NCI-H2107 treated with DMSO at 0.1 percent for 48 hours (cell line): Measurements from ENCODE around the gene ZC3HAV1.
"Not testable (repeated sequence)": the region's sequence is repeated elsewhere in the genome, so short reads cannot be mapped to it uniquely, and the experiment has no call there.

ENCODE experiments used
- DNase-seq: peaks from one replicate; lab custom pipeline; 2025; ENCODE audit not compliant: unreplicated experiment; lab: John Stamatoyannopoulos, UW

The ZC3HAV1 gene

GRCh38 chr7:139088268-139088667 lies 21.3 kb downstream of the ZC3HAV1 start:
- DNase-seq = no peak

GRCh38 chr7:139087212-139087611 lies 22.3 kb downstream of the ZC3HAV1 start:
- DNase-seq = no peak

GRCh38 chr7:139086454-139086853 lies 23.1 kb downstream of the ZC3HAV1 start:
- no peak for DNase-seq

GRCh38 chr7:139084709-139085108 lies 24.8 kb downstream of the ZC3HAV1 start:
- no peak for DNase-seq

GRCh38 chr7:139081584-139081983 lies 27.9 kb downstream of the ZC3HAV1 start:
- no peak for DNase-seq

- no peak for DNase-seq
These were observed 28.6 kb downstream of the ZC3HAV1 start for GRCh38 chr7:139080905-139081304.

GRCh38 chr7:139079861-139080260 lies 29.7 kb downstream of the ZC3HAV1 start:
- DNase-seq = no peak

- no peak for DNase-seq
These were observed 30.6 kb downstream of the ZC3HAV1 start for GRCh38 chr7:139078911-139079310.

- DNase-seq = no peak
These were observed 31.1 kb downstream of the ZC3HAV1 start for GRCh38 chr7:139078399-139078798.

GRCh38 chr7:139077706-139078105 lies 31.8 kb downstream of the ZC3HAV1 start:
- not testable (repeated sequence) for DNase-seq

- no peak for DNase-seq
These were observed 33.4 kb downstream of the ZC3HAV1 start for GRCh38 chr7:139075871-139076686.

- DNase-seq = peak; percentile 88
These were observed 34.4 kb downstream of the ZC3HAV1 start for GRCh38 chr7:139075031-139075652.

- no peak for DNase-seq
These were observed 36.7 kb downstream of the ZC3HAV1 start for GRCh38 chr7:139072796-139073195.

GRCh38 chr7:139071680-139072079 lies 37.8 kb downstream of the ZC3HAV1 start:
- no peak for DNase-seq

- DNase-seq = no peak
These were observed 40.7 kb downstream of the ZC3HAV1 start for GRCh38 chr7:139068544-139069399.

- DNase-seq = no peak
These were observed 43.2 kb downstream of the ZC3HAV1 start for GRCh38 chr7:139066315-139066714.

- no peak for DNase-seq
These were observed 44.2 kb downstream of the ZC3HAV1 start for GRCh38 chr7:139065323-139065722.

GRCh38 chr7:139061416-139061815 lies 48.1 kb downstream of the ZC3HAV1 start:
- DNase-seq = peak; percentile 77

- no peak for DNase-seq
These were observed 48.8 kb downstream of the ZC3HAV1 start for GRCh38 chr7:139060695-139061237.

GRCh38 chr7:139059905-139060304 lies 49.6 kb downstream of the ZC3HAV1 start:
- DNase-seq = no peak

GRCh38 chr7:139058943-139059342 lies 50.6 kb downstream of the ZC3HAV1 start:
- DNase-seq = no peak
